Neutrophil (primary cell): Measurements from ENCODE around the gene SOCS7.

Experiments
- H3K27ac ChIP-seq: fragments of 200-600 bp; sonication (generic); 2 replicates; pipeline ENCODE4 v1.5.1; 2016; ENCODE audit warnings: mild to moderate bottlenecking, moderate library complexity
- H3K27me3 ChIP-seq: fragments of 200-600 bp; sonication (generic); 2 replicates; pipeline ENCODE4 v1.6.0; 2016; ENCODE audit warnings: mild to moderate bottlenecking
- H3K36me3 ChIP-seq: fragments of 200-600 bp; sonication (generic); 2 replicates; pipeline ENCODE4 v1.5.1; 2017
- H3K4me1 ChIP-seq, 2 experiments: fragments of 200-600 bp in 1 of 2; sonication (generic) in 1 of 2; 1 replicate in 1 of 2; 2 replicates in 1 of 2; pipeline versions ENCODE4 v1.5.1 to v1.6.1; 2013 to 2016; ENCODE audit warnings: low read depth in 1 of 2, low read length in 1 of 2, mild to moderate bottlenecking in 1 of 2, moderate library complexity in 1 of 2; ENCODE audit not compliant: control insufficient read depth in 1 of 2, insufficient read depth in 1 of 2
- H3K4me3 ChIP-seq, 2 experiments: fragments of 200-600 bp in 1 of 2; sonication (generic) in 1 of 2; 1 replicate in 1 of 2; 2 replicates in 1 of 2; pipeline ENCODE4 v1.5.1; 2013 to 2016; ENCODE audit warnings: low read depth in 1 of 2, low read length in 1 of 2, mild to moderate bottlenecking in 1 of 2, moderate library complexity in 1 of 2
- H3K9me3 ChIP-seq: fragments of 200-600 bp; sonication (generic); 2 replicates; pipeline ENCODE4 v1.5.1; 2016
- CTCF ChIP-seq: fragments of 200-600 bp; sonication (generic); IDR thresholded peaks from 2 replicates; pipeline ENCODE4 v1.5.1; 2016; ENCODE audit warnings: antibody characterized with exemption

SOCS7 gene

DNA sequence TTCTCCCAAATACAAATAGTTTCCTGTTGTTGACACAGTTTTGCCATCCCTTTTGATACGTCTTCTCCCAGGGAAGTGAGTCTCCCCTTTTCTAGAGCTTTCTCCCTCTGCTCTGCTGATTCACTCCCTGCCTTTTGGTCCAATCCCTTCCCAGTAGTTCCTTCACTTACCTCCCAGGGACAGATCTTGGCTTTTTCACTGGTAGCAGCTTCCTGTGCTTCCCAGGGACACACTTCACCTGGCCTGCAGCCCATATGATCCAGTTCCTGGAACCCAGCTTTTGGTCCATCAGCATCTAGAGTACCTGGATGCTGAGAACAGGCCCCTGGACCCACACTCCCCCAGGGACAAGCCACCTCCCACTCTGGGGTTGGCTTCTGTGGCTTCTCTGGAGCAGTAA, 23.7 kb upstream of the SOCS7 start:
- Histone ChIP-seq H3K9me3 (no peaks in the 10 kb centered on the region), H3K36me3 (no peaks in the 10 kb centered on the region), H3K27me3 (no peaks in the 10 kb centered on the region), H3K27ac (no peak overlapping the region), H3K4me3 (no peak overlapping the region), H3K4me1 (peaks cover 0 to 3% of the 10 kb centered on the region in 2 experiments)
- no peak for TF ChIP-seq CTCF

GRCh38 chr17:38328620-38329019, 23.0 kb upstream of the SOCS7 start:
- no peaks in the 10 kb centered on the region for H3K27me3 ChIP-seq

DNA sequence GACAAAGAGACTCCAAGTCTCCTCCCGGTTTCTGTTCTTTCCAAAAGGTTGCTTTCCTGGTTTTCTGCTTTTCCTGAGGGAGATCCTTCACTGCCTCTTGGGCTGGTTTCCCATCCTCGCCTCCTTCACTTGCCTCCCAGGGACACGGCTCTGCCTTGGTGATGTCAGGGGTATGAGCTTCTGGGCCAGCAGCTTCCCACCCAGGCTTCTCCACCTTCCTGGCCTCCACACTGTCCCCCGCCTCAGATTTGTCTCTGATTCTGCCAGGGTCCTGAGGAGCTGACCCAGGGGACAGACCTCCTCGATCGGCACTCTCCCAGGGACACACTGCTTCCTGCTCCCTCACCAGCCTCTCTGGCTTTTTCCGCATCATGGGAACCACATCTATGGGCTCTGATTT, 22.4 kb upstream of the SOCS7 start:
- no peaks in the 10 kb centered on the region for H3K9me3 ChIP-seq
- TF ChIP-seq CTCF = no peak
- H3K4me1 ChIP-seq = peaks cover 0 to 3% of the 10 kb centered on the region in 2 experiments
- no peak overlapping the region for H3K4me3 ChIP-seq
- H3K27me3 ChIP-seq = no peaks in the 10 kb centered on the region
- H3K36me3 ChIP-seq = no peaks in the 10 kb centered on the region
- no peak overlapping the region for H3K27ac ChIP-seq

More at GRCh38 chr17:38328620-38329019, 23.0 kb upstream of the SOCS7 start:
- no peak for TF ChIP-seq CTCF
- no peaks in the 10 kb centered on the region for H3K9me3 ChIP-seq
- no peak overlapping the region for H3K4me3 ChIP-seq
- peaks cover 0 to 3% of the 10 kb centered on the region in 2 experiments for H3K4me1 ChIP-seq
- H3K27ac ChIP-seq = no peak overlapping the region
- no peaks in the 10 kb centered on the region for H3K36me3 ChIP-seq

- peaks cover 0 to 3% of the 10 kb centered on the region in 2 experiments for H3K4me1 ChIP-seq
- H3K9me3 ChIP-seq = no peaks in the 10 kb centered on the region
- no peaks in the 10 kb centered on the region for H3K36me3 ChIP-seq
- no peak overlapping the region for H3K27ac ChIP-seq
- H3K4me3 ChIP-seq = no peak overlapping the region
- H3K27me3 ChIP-seq = no peaks in the 10 kb centered on the region
- TF ChIP-seq CTCF = no peak
Observed at GRCh38 chr17:38329808-38330730, 21.6 kb upstream of the SOCS7 start.

- H3K4me3 ChIP-seq = no peak overlapping the region
- TF ChIP-seq CTCF = no peak
- no peaks in the 10 kb centered on the region for H3K36me3 ChIP-seq
- no peaks in the 10 kb centered on the region for H3K27me3 ChIP-seq
- peaks cover 0 to 3% of the 10 kb centered on the region in 2 experiments for H3K4me1 ChIP-seq
- H3K9me3 ChIP-seq = no peaks in the 10 kb centered on the region
- no peak overlapping the region for H3K27ac ChIP-seq
Observed at GRCh38 chr17:38330941-38331411, 20.7 kb upstream of the SOCS7 start.
